VCaP (cell line): Measurements from ENCODE around the gene CEP164.

Experiments used
- H3K27ac ChIP-seq: fragments of 450-650 bp; 2 replicates; pipeline ENCODE4 v1.5.1; 2017
- CTCF ChIP-seq: fragments of 450-650 bp; conservative IDR thresholded peaks from 2 replicates; pipeline ENCODE4 v1.5.1; 2017; ENCODE audit warnings: mild to moderate bottlenecking, moderate library complexity

CEP164 gene

DNA sequence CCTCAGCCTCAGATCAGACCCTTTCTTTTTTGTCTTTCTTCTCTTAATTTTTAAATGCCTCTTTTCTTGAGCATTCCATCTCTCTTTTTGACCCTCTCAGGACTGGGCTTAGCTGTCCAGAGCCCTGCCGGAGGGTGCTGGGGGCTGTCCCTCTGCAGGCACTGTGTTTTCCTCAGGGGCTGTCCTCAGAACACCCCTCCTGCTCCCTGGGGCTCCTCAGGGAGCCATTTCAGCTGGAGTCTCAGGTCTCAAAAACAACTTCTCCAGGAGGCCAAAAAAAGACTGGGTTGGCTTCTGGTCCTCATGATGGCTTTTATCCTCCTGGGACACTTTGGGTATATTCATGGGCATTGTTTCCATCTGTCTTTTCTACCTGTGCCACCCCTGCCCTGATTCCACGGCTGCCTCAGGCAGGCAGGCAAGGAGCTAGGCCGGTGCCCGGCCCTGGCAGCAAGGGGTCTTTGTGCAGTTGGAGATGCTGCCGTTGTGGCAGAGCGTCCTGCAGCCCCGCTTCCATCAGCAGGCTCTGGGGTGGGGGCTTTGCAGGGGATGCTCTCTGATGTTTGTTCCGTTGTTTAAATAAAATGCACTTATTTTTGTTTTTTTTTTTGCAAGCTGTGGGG is 85.1 kb downstream of the CEP164 start:
- no peak for TF ChIP-seq CTCF

DNA sequence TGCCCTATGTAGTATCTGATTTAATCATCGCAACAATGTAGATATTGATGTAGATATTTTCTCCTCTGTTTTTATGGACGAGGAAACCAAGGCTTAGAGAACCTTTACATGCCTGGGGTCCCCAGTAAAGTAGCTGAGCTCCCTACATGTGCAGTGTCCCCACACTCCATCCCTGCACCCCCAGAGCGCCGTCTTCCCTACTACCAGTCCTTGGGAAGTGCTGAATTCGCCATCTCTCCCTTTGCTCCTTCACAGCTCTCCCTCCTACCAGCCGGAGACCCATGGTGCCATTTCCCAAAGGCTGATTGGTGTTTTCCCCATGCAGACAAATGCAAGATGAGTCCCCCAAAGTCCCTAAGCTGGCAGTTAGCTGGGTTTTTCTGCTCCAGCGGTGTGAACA is 86.0 kb downstream of the CEP164 start:
- no peak for TF ChIP-seq CTCF
- no peak overlapping the region for H3K27ac ChIP-seq

More for the DNA sequence above, 85.1 kb downstream of the CEP164 start:
- H3K27ac ChIP-seq, result no peak overlapping the region

DNA sequence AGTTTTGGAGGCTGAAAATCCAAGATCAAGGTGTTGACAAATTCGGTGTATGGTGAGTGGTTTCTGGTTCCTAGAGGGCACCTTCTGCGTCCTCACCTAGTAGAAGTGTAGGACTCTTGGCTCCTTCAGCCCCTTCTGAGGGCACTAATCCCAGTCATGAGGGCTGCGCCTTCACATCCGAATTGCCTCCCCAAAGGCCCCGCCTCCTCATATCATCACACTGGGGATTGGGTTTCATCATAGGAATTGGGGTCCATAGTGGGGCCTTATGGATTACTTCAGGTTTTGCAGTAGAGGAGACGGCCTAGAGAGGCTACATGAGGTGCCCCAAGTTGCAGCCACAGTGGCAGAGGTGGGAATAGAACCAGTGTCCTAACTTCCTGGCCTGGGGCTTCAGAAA is 87.1 kb downstream of the CEP164 start:
- no peak for TF ChIP-seq CTCF

GRCh38 chr11:117415358-117415896 is 87.8 kb downstream of the CEP164 start:
- no peak overlapping the region for H3K27ac ChIP-seq
- TF ChIP-seq CTCF, result no peak

More for the DNA sequence above, 87.1 kb downstream of the CEP164 start:
- no peak overlapping the region for H3K27ac ChIP-seq

GRCh38 chr11:117417342-117417741 is 89.7 kb downstream of the CEP164 start:
- TF ChIP-seq CTCF, result no peak
- H3K27ac ChIP-seq, result no peak overlapping the region

GRCh38 chr11:117417856-117418255 is 90.2 kb downstream of the CEP164 start:
- H3K27ac ChIP-seq, result no peak overlapping the region
- no peak for TF ChIP-seq CTCF

DNA sequence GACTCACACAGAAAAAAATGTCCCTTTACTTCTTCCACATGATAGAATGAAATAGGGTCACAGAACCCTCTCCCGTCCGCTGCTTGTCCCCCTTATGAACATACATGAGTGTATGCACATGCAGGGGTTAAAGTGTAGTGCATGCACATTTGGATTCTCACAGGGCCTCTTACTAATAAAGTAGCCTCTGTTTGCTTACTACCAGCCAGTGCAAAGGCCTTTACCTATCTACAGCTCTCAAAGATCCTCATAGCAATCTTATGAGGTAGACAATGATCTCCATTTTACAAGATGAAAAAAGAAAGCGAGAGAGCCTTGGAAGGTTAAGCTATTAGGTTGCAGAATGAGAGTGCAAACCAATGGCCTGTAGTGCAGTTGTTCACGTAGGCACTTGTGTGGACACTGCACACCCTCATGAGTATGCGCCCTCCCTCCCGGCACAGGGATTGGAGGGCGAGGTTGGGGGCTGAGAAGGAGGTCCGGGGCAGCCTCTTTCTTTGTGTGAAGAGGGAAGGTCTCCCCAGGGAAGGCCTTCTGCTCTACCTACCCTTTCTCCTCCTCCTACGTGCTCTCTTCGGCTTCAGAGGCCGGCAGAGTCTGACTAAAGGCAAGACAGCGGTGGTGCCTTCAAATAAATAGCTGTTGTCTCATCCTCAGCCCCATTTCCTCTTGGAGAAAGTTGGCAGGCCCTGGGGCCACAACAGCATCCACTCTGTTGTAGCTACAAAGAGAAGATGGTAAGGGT is 91.3 kb downstream of the CEP164 start:
- H3K27ac ChIP-seq, result no peak overlapping the region
- TF ChIP-seq CTCF, result no peak
